ENCODE data around the gene EEFSEC.

- TF ChIP-seq CTCF (IDR thresholded peaks at IDR 0.05; ENCODE audit: poor library complexity, severe bottlenecking): no peak
- no peak for TF ChIP-seq TAF1 (IDR thresholded peaks at IDR 0.05; ENCODE audit: low read depth)
- TF ChIP-seq EZH2 (IDR thresholded peaks at IDR 0.05; ENCODE audit: borderline replicate concordance, insufficient read depth, low read length, poor library complexity, severe bottlenecking): no peak
Observed at GRCh38 chr3:128364291-128364690, 211.0 kb downstream of the EEFSEC start.

Measured in neural cell (in vitro differentiated cells).